K562 (cell line): ENCODE measurements around the gene SRRT. TPM values are rescaled to one million over a fixed set of nuclear protein-coding genes. Genes with fewer than 3 reads are reported as not detected.
A peak's percentile ranks its signal among the peaks of the same experiment; 100 is the strongest.

ENCODE experiments used
- CEBPB ChIP-seq: fragments of 450-650 bp; IDR thresholded peaks from 2 replicates; pipeline ENCODE4 v1.6.1; 2016; ENCODE audit warnings: missing genetic modification characterization, missing compliant biosample characterization
- CHCHD3 ChIP-seq: fragments of 250-450 bp; sonication (Bioruptor Pico); IDR thresholded peaks from 2 replicates; pipeline ENCODE4 v2.1.2; 2022; ENCODE audit warnings: mild to moderate bottlenecking
- CHD4 ChIP-seq: fragments of 200-600 bp; sonication (generic); IDR thresholded peaks from 3 replicates; pipeline ENCODE4 v1.6.1; 2012; ENCODE audit warnings: low read depth, mild to moderate bottlenecking, mixed read lengths, low read length, inconsistent platforms; ENCODE audit not compliant: insufficient read depth, insufficient replicate concordance, poor library complexity, severe bottlenecking
- DDX20 ChIP-seq: fragments of 450-650 bp; IDR thresholded peaks from 2 replicates; pipeline ENCODE4 v1.6.1; 2016; ENCODE audit warnings: missing genetic modification characterization, low read depth, mild to moderate bottlenecking, missing compliant biosample characterization, moderate library complexity
- ELF1 ChIP-seq: fragments of 200-800 bp; sonication (Bioruptor generic); IDR thresholded peaks from 2 replicates; pipeline ENCODE4 v1.6.1; 2016; ENCODE audit warnings: missing genetic modification characterization, missing compliant biosample characterization
- FOXK2 ChIP-seq, 2 experiments: fragments of 450-650 bp; IDR thresholded peaks in 1 of 2; conservative IDR thresholded peaks in 1 of 2; 2 replicates each; pipeline ENCODE4 v1.6.1; 2016; ENCODE audit warnings: low read depth in 2 of 2, mild to moderate bottlenecking in 1 of 2
- HMGXB4 ChIP-seq: sonication (generic); formaldehyde crosslinking; IDR thresholded peaks from 2 replicates; pipeline ENCODE4 v1.8.1; 2023; ENCODE audit warnings: mild to moderate bottlenecking, missing genetic modification reagents
- MAFF ChIP-seq: IDR thresholded peaks from 2 replicates; pipeline ENCODE4 v1.6.1; 2012; ENCODE audit warnings: low read length, improper control_type of control experiment
- MCM7 ChIP-seq, 2 experiments: fragments of 450-650 bp; IDR thresholded peaks; 2 replicates each; pipeline ENCODE4 v1.6.1; 2016 to 2018
- NFYB ChIP-seq: IDR thresholded peaks from 2 replicates; pipeline ENCODE4 v1.6.1; 2011; ENCODE audit warnings: mild to moderate bottlenecking, moderate library complexity; ENCODE audit not compliant: insufficient read length; ENCODE audit errors: extremely low read depth
- NR0B1 ChIP-seq: fragments of 450-650 bp; IDR thresholded peaks from one replicate; pipeline ENCODE4 v1.6.1; 2018; ENCODE audit warnings: mild to moderate bottlenecking, moderate library complexity; ENCODE audit not compliant: partially characterized antibody
- PTBP1 ChIP-seq: fragments of 200-400 bp; formaldehyde crosslinking; IDR thresholded peaks from 2 replicates; pipeline ENCODE4 v1.6.1; 2017; ENCODE audit warnings: low read depth, low read length
- STAG1 ChIP-seq: sonication (generic); formaldehyde crosslinking; IDR thresholded peaks from 2 replicates; pipeline ENCODE4 v1.5.0; 2020; ENCODE audit warnings: missing genetic modification reagents, borderline replicate concordance
- TCFL5 ChIP-seq: fragments of 250-450 bp; sonication (Bioruptor Pico); conservative IDR thresholded peaks from 2 replicates; pipeline ENCODE4 v1.6.1; 2021; ENCODE audit warnings: mild to moderate bottlenecking, moderate library complexity, matching md5 sums
- ZBTB34 ChIP-seq: fragments of 250-450 bp; sonication (Bioruptor Pico); IDR thresholded peaks from 2 replicates; pipeline ENCODE4 v1.8.0; 2021; ENCODE audit warnings: mild to moderate bottlenecking, moderate library complexity
- ZFPM2 ChIP-seq: fragments of 250-450 bp; sonication (Bioruptor Pico); IDR thresholded peaks from 2 replicates; pipeline ENCODE4 v1.5.1; 2022; ENCODE audit warnings: mild to moderate bottlenecking
- ZNF133 ChIP-seq: fragments of 250-450 bp; sonication (Bioruptor Pico); IDR thresholded peaks from 2 replicates; pipeline ENCODE4 v1.4.0; 2020; ENCODE audit warnings: mild to moderate bottlenecking
- ZNF143 ChIP-seq: sonication (generic); formaldehyde crosslinking; IDR thresholded peaks from 2 replicates; pipeline ENCODE4 v1.9.0; 2022; ENCODE audit warnings: mild to moderate bottlenecking, missing genetic modification reagents
- ZNF408 ChIP-seq: fragments of 250-450 bp; sonication (Bioruptor Pico); IDR thresholded peaks from 2 replicates; pipeline ENCODE4 v1.4.0; 2020; ENCODE audit warnings: low read depth, mild to moderate bottlenecking, moderate library complexity
- ZNF445 ChIP-seq: fragments of 250-450 bp; sonication (Bioruptor Pico); IDR thresholded peaks from 2 replicates; pipeline ENCODE4 v1.4.0; 2020; ENCODE audit warnings: low read depth, mild to moderate bottlenecking, moderate library complexity
- ZNF584 ChIP-seq: fragments of 200-800 bp; sonication (Bioruptor generic); IDR thresholded peaks from 2 replicates; pipeline ENCODE4 v1.6.1; 2016; ENCODE audit warnings: low read depth, mild to moderate bottlenecking, missing genetic modification characterization, missing compliant biosample characterization
- ZNF586 ChIP-seq: fragments of 450-650 bp; formaldehyde crosslinking; conservative IDR thresholded peaks from 2 replicates; pipeline ENCODE4 v1.4.0; 2020; ENCODE audit warnings: mild to moderate bottlenecking, moderate library complexity
- polyA plus RNA-seq, 8 experiments: library from polyadenylated mRNA; depleted of rRNA in 4 of 8; stranded (reverse) in 5 of 8; unstranded in 3 of 8; fragments of >200 nt; fragmentation: Nextera tagmentation in 2 of 8; fragmentation: Illumina TruSeq in 1 of 8; extraction: Ambion mirVana in 2 of 8; extraction: Trizol in 1 of 8; gene quantifications; 2 replicates each; pipeline versions ENCODE4 v1.2.1 to v1.2.3, GENCODE V29; 2011 to 2014; ENCODE audit warnings: inconsistent platforms in 1 of 8, missing spikeins in 1 of 8
- total RNA-seq, 7 experiments: library from RNA; depleted of rRNA in 6 of 7; stranded (reverse); fragments of >200 nt in 6 of 7; fragmentation: Illumina TruSeq in 2 of 7; extraction: Trizol in 2 of 7; gene quantifications; 2 replicates each; pipeline versions ENCODE4 v1.2.1 to v1.2.3, GENCODE V29; 2011 to 2021; ENCODE audit warnings: low replicate concordance in 1 of 7
- TF ChIP-seq, protein P1 (sequence below), 2 experiments: fragments of 450-650 bp in 1 of 2; sonication (generic) in 1 of 2; formaldehyde crosslinking; conservative IDR thresholded peaks; 2 replicates each; pipeline versions ENCODE4 v1.4.0 to v1.8.1; 2020 to 2022; ENCODE audit warnings: mild to moderate bottlenecking in 1 of 2, missing genetic modification reagents in 1 of 2

The SRRT gene
- total and polyA plus RNA-seq, 9 of the 15 experiments (the other 6 are each of a cell fraction or from before 2014, with no cell fraction given): 10.3 to 263 (median 84.4) TPM

DNA sequence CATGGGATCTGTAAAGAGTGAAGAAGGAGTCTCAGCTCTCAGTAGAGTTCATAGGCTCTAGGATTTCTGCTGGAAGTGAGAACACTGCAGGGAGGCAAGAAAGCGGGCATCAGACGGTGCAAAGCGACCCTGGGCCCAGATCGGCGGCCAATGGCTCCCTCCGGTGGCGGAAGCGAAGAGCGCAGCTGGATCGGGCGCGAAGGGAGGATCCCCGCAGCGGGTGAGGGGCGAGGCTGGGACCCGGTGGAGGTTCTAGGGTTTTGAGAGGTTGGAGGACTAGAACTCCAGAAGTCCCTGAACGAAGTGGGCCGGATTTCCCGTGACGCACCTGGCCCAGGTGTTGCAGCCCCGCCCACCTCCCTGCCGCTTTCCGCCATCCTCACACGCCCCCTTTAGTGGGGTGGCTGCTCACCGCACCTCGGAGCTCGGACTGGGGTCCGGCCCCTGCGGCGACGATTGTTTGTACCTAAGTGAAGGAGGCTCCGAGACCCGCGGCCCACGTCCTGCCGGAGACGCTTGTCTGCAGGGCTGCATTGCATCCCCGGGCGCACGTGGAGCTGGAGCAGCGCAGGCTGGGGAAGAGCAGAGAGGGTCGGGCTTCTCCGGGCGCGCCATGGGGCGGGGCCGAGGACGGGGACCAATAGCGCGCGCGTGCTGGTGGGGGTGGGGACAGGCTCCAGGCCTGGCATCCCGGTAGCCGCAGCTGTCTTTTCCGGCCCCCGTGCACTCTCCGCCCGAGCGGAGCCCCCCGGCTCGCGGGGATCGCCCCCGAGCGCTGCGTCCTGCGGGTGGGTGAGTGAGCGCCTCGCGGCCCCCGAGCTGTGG lies 22.6 kb upstream of the SRRT start, which contains the start of gene SLC12A9 (continued):
- TF ChIP-seq, protein P1, sequence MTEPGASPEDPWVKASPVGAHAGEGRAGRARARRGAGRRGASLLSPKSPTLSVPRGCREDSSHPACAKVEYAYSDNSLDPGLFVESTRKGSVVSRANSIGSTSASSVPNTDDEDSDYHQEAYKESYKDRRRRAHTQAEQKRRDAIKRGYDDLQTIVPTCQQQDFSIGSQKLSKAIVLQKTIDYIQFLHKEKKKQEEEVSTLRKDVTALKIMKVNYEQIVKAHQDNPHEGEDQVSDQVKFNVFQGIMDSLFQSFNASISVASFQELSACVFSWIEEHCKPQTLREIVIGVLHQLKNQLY (CRISPR knock-in tag; conservative IDR thresholded peaks at IDR 0.05): no peak
- no peak for TF ChIP-seq MAFF
- TF ChIP-seq ZFPM2 (CRISPR knock-in tag): no peak
- no peak for TF ChIP-seq NR0B1
- no peak for TF ChIP-seq DDX20
- TF ChIP-seq ELF1 (tag): no peak
- no peak for TF ChIP-seq TCFL5
- TF ChIP-seq ZNF584 (CRISPR knock-in tag): no peak
- TF ChIP-seq ZNF143 (CRISPR knock-in tag): no peak
- peak in 1 of 2 experiments; percentile 69; a peak in 2 of 4 replicates for TF ChIP-seq FOXK2 (conservative IDR thresholded peaks at IDR 0.05 in 1 of 2, IDR thresholded peaks at IDR 0.05 in 1 of 2; ENCODE audit: low read depth in 2 of 2)
- peak; percentile 81 for TF ChIP-seq NFYB
- no peak for TF ChIP-seq CHD4
- TF ChIP-seq HMGXB4 (CRISPR knock-in tag): peak; percentile 74; the same call in 1 of the 2 replicates
- TF ChIP-seq ZBTB34 (CRISPR knock-in tag): no peak
- TF ChIP-seq STAG1 (CRISPR knock-in tag): peak; percentile 93
- no peak for TF ChIP-seq ZNF586 (CRISPR knock-in tag)
- no peak for TF ChIP-seq MCM7 (IDR thresholded peaks at IDR 0.05)
- TF ChIP-seq ZNF133 (CRISPR knock-in tag): 0 out of 2 replicates have a peak, but pooled peaks have one; percentile 28
- TF ChIP-seq CHCHD3 (CRISPR knock-in tag): no peak
- no peak for TF ChIP-seq ZNF408
- TF ChIP-seq PTBP1: no peak
- no peak for TF ChIP-seq CEBPB
- TF ChIP-seq ZNF445 (CRISPR knock-in tag): no peak
